Measurements from ENCODE around the gene SLC39A13. TPM values are rescaled to one million over a fixed set of nuclear protein-coding genes. Genes with fewer than 3 reads are reported as not detected.

SLC39A13 gene
- total RNA-seq, 1 experiment from 2014 or later, result 29.2 TPM

DNA sequence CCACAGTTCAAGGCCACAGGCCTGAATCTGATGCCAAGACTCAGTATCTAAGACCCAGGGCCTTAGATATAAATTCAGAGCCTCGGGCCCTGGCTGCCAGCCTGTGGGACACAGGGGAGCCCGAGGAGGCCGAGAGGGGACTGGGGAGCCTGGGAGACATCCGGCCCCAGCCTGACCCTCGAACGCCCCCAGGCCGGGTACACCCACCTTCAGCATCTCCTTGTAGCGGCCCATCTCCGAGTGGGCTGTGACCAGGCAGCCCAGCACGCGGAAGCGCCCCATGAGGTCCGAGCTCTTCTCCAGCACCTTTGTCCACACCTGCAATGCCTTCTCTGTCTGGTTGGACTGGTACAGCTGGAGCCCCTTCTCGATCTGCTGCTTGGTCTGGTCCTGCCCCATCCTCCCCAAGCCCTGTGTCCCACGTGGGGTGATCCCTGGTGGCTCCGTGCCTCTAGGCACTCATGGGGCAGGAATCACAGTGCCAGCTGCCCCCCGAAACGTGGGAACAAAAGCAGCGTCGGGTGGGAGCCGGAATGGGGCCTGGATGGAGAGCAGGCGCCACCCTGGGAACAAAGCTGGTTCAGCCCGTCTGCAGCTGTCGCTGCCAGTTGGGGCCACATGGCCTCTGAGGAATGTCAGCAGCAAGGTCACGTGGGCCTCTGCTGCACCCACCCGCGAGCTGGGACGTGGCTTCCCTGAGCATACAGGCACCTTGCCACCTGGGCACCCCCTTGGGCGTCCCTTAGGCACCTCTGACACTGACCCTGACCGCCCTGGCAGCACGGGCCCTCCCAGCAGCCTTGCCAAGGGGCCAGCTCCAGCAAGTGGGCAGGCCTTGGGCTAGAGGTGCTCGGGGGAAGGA is 40.4 kb downstream of the SLC39A13 start, which contains the start of gene RAPSN:
Gene RAPSN (minus strand): TSS at position 571 of the 862 bp plus-strand sequence. CDS start 172 bp downstream, at position 399.
- Histone ChIP-seq H3K4me1 (ENCODE audit: insufficient read depth, low read length) (no peaks in the 10 kb centered on the region), H2AK5ac (ENCODE audit: insufficient read length, low read length) (no peak within 1 kb of the TSS), H3K9me3 (ENCODE audit: control insufficient read depth, low read depth, low read length) (no peaks in the 10 kb centered on the region), H4K91ac (ENCODE audit: insufficient read length, low read depth, low read length) (no peak within 1 kb of the TSS), H2BK5ac (ENCODE audit: insufficient read length, low read length) (no peak within 1 kb of the TSS), H4K8ac (replicated peaks; ENCODE audit: insufficient read length, low read depth, low read length) (no peak within 1 kb of the TSS), H3K4ac (ENCODE audit: low read depth, low read length) (no peak within 1 kb of the TSS), H2BK120ac (ENCODE audit: low read depth, low read length, poor library complexity, severe bottlenecking) (no peak within 1 kb of the TSS), H2BK20ac (ENCODE audit: low read depth, low read length, poor library complexity, severe bottlenecking) (no peak within 1 kb of the TSS), H2BK12ac (ENCODE audit: insufficient read length, low read depth, low read length) (no peak within 1 kb of the TSS), H3K79me2 (ENCODE audit: insufficient read depth, low read length) (no peaks in the 10 kb centered on the region), H3K9ac (ENCODE audit: extremely low read depth, insufficient read length, low read length) (no peak within 1 kb of the TSS), H3K27ac (ENCODE audit: insufficient read length, low read depth, low read length) (no peak within 1 kb of the TSS), H4K5ac (ENCODE audit: insufficient read length, low read depth, low read length) (no peak within 1 kb of the TSS), H3K23me2 (ENCODE audit: insufficient read length, low read depth, low read length, poor library complexity, severe bottlenecking) (no peaks in the 10 kb centered on the region), H3T11ph (ENCODE audit: low read length) (no peak within 1 kb of the TSS), H3K79me1 (ENCODE audit: insufficient read depth, low read depth, low read length, poor library complexity, severe bottlenecking) (no peaks in the 10 kb centered on the region), H2AFZ (ENCODE audit: low read length) (no peak within 1 kb of the TSS), H2BK15ac (ENCODE audit: low read depth, low read length) (no peak within 1 kb of the TSS), H3K56ac (ENCODE audit: insufficient read length, low read depth, low read length) (no peak within 1 kb of the TSS), H3K4me2 (ENCODE audit: insufficient read depth, insufficient read length, low read length) (no peak within 1 kb of the TSS), H3K23ac (ENCODE audit: insufficient read length, low read depth, low read length) (no peak within 1 kb of the TSS), H3K18ac (ENCODE audit: insufficient read length, low read depth, low read length) (peak within 1 kb of the TSS; percentile 3), H4K20me1 (ENCODE audit: control insufficient read depth, insufficient read depth, insufficient read length) (no peaks in the 10 kb centered on the region), H3K27me3 (ENCODE audit: insufficient read depth, low read length) (no peaks in the 10 kb centered on the region), H3K14ac (ENCODE audit: insufficient read depth, low read length) (peak within 1 kb of the TSS; percentile 12; the same call in 1 of the 2 replicates)
- Mint-ChIP-seq H3K27ac (no peak within 1 kb of the TSS; a peak in 1 of 7 replicates), H3K4me1 (peaks cover 0 to 4% of the 10 kb centered on the region in 2 experiments; a peak in 1 of 4 replicates), H3K9me3 (no peaks in the 10 kb centered on the region), H3K27me3 (ENCODE audit: low read depth) (no peaks in the 10 kb centered on the region), H3K36me3 (ENCODE audit: insufficient read depth in 1 of 3, low read depth in 3 of 3) (no peaks in the 10 kb centered on the region), H3K4me3 (no peak within 1 kb of the TSS; a peak in 1 of 5 replicates)
- DNase-seq, result no peak
- TF ChIP-seq, protein P1, sequence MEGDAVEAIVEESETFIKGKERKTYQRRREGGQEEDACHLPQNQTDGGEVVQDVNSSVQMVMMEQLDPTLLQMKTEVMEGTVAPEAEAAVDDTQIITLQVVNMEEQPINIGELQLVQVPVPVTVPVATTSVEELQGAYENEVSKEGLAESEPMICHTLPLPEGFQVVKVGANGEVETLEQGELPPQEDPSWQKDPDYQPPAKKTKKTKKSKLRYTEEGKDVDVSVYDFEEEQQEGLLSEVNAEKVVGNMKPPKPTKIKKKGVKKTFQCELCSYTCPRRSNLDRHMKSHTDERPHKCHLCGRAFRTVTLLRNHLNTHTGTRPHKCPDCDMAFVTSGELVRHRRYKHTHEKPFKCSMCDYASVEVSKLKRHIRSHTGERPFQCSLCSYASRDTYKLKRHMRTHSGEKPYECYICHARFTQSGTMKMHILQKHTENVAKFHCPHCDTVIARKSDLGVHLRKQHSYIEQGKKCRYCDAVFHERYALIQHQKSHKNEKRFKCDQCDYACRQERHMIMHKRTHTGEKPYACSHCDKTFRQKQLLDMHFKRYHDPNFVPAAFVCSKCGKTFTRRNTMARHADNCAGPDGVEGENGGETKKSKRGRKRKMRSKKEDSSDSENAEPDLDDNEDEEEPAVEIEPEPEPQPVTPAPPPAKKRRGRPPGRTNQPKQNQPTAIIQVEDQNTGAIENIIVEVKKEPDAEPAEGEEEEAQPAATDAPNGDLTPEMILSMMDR (conservative IDR thresholded peaks at IDR 0.05), result no peak
- no CpG with 5 or more reads among the region's 32 CpGs for WGBS (ENCODE audit: extremely low coverage, insufficient read length, low lambda C conversion rate)
